CD14-positive monocyte (primary cell): ENCODE results near the gene FBXW11. TPM values are rescaled to one million over a fixed set of nuclear protein-coding genes. Genes with fewer than 3 reads are reported as not detected.

ENCODE experiments used
- DNase-seq, 3 donors: peaks; one replicate each; pipeline ENCODE4 v3.0.0-alpha.2; 2011 to 2022
- H2AFZ ChIP-seq: 2 replicates; pipeline ENCODE4 v1.6.0; 2012; ENCODE audit warnings: mild to moderate bottlenecking, low read depth, low read length, inconsistent platforms; ENCODE audit not compliant: insufficient read depth, poor library complexity, severe bottlenecking
- H3K27ac ChIP-seq, 2 donors: 1 replicate in 1 of 2; 2 replicates in 1 of 2; pipeline ENCODE4 v1.5.1; 2012 to 2013; ENCODE audit warnings: low read length in 2 of 2, control low read depth in 1 of 2, inconsistent platforms in 1 of 2, low read depth in 1 of 2, mild to moderate bottlenecking in 1 of 2
- H3K27me3 ChIP-seq, 2 donors: one replicate each; pipeline versions ENCODE4 v1.6.0 to v1.6.1; 2011 to 2013; ENCODE audit warnings: low read length in 2 of 2; ENCODE audit not compliant: control insufficient read depth in 2 of 2, insufficient read depth in 2 of 2
- H3K36me3 ChIP-seq, 2 donors: replicated peaks in 1 of 2; 1 replicate in 1 of 2; 2 replicates in 1 of 2; pipeline versions ENCODE4 v1.5.1 to v1.6.1; 2012 to 2013; ENCODE audit warnings: low read length in 2 of 2, control low read depth in 1 of 2, inconsistent platforms in 1 of 2, mild to moderate bottlenecking in 1 of 2; ENCODE audit not compliant: insufficient read depth in 2 of 2, control insufficient read depth in 1 of 2
- H3K4me1 ChIP-seq, 2 donors: 1 replicate in 1 of 2; 2 replicates in 1 of 2; pipeline versions ENCODE4 v1.5.1 to v1.6.1; 2012 to 2013; ENCODE audit warnings: low read length in 2 of 2, control low read depth in 1 of 2, inconsistent platforms in 1 of 2, mild to moderate bottlenecking in 1 of 2, moderate library complexity in 1 of 2; ENCODE audit not compliant: insufficient read depth in 2 of 2, control insufficient read depth in 1 of 2
- H3K4me2 ChIP-seq: replicated peaks from 2 replicates; pipeline ENCODE3; 2012; ENCODE audit warnings: low read length, moderate library complexity, mild to moderate bottlenecking; ENCODE audit not compliant: poor library complexity, severe bottlenecking; ENCODE audit errors: extremely low read depth
- H3K4me3 ChIP-seq, 3 experiments: fragments of 200-600 bp in 1 of 3; sonication (generic) in 1 of 3; replicated peaks in 1 of 3; 1 replicate in 2 of 3; 2 replicates in 1 of 3; pipeline ENCODE4 v1.5.1; 2011 to 2013; ENCODE audit warnings: low read length in 3 of 3, mild to moderate bottlenecking in 3 of 3, control low read depth in 2 of 3, low read depth in 2 of 3, inconsistent platforms in 1 of 3, moderate library complexity in 1 of 3
- H3K79me2 ChIP-seq: 2 replicates; pipeline ENCODE4 v1.6.0; 2012; ENCODE audit warnings: mild to moderate bottlenecking, control low read depth, inconsistent platforms, low read length, moderate library complexity; ENCODE audit not compliant: insufficient read depth
- H3K9ac ChIP-seq: 2 replicates; pipeline ENCODE4 v1.6.0; 2017; ENCODE audit warnings: low read length, mild to moderate bottlenecking; ENCODE audit not compliant: insufficient read depth, poor library complexity, severe bottlenecking
- H3K9me3 ChIP-seq, 2 donors: replicated peaks in 1 of 2; 1 replicate in 1 of 2; 2 replicates in 1 of 2; pipeline versions ENCODE4 v1.5.1 to v1.6.1; 2012 to 2013; ENCODE audit warnings: low read length in 2 of 2, control low read depth in 1 of 2; ENCODE audit not compliant: control insufficient read depth in 1 of 2, insufficient read depth in 1 of 2
- H4K20me1 ChIP-seq: 2 replicates; pipeline ENCODE4 v1.6.0; 2012; ENCODE audit warnings: mild to moderate bottlenecking, low read length, control low read depth, moderate library complexity; ENCODE audit not compliant: insufficient read depth
- H3K27ac Mint-ChIP-seq, 7 donors: one replicate each; pipeline ENCODE4 v1.8.0; 2020; ENCODE audit warnings: mild to moderate bottlenecking in 7 of 7, mixed read lengths in 7 of 7, moderate library complexity in 6 of 7, inconsistent platforms in 2 of 7
- H3K27me3 Mint-ChIP-seq, 3 donors: one replicate each; pipeline ENCODE4 v1.8.0; 2021 to 2022; ENCODE audit warnings: low read depth in 3 of 3, mild to moderate bottlenecking in 3 of 3, mixed read lengths in 3 of 3, moderate library complexity in 3 of 3, inconsistent platforms in 1 of 3
- H3K36me3 Mint-ChIP-seq, 2 donors: one replicate each; pipeline ENCODE4 v1.8.0; 2020; ENCODE audit warnings: mixed read lengths in 2 of 2, inconsistent platforms in 1 of 2, mild to moderate bottlenecking in 1 of 2
- H3K4me1 Mint-ChIP-seq: one replicate; pipeline ENCODE4 v1.8.0; 2020; ENCODE audit warnings: mild to moderate bottlenecking, mixed read lengths
- H3K4me3 Mint-ChIP-seq, 2 donors: one replicate each; pipeline ENCODE4 v1.8.0; 2020; ENCODE audit warnings: mild to moderate bottlenecking in 2 of 2, mixed read lengths in 2 of 2, moderate library complexity in 1 of 2
- H3K9me3 Mint-ChIP-seq, 7 donors: one replicate each; pipeline ENCODE4 v1.8.0; 2020 to 2022; ENCODE audit warnings: mixed read lengths in 7 of 7, mild to moderate bottlenecking in 6 of 7, moderate library complexity in 6 of 7, inconsistent platforms in 2 of 7
- CTCF ChIP-seq: fragments of 200-600 bp; IDR thresholded peaks from one replicate; pipeline ENCODE4 v1.8.0; 2022; ENCODE audit warnings: antibody characterized with exemption, mild to moderate bottlenecking
- WGBS: methylation state at CpG from one replicate; pipeline ENCODE4 v1.1.5; 2013; ENCODE audit warnings: missing lambda C conversion rate; ENCODE audit not compliant: insufficient coverage; 5-methylcytosine and 5-hydroxymethylcytosine counted together
- intact Hi-C, 2 donors: fragments of 100-400 bp; cut with micrococcal nuclease; formaldehyde crosslinking; loops; one replicate each; pipeline versions ENCODE4 v1.15.0 to v1.15.1; 2023
- polyA plus RNA-seq, 3 donors: library from polyadenylated mRNA; depleted of rRNA in 1 of 3; unstranded in 2 of 3; stranded (reverse) in 1 of 3; fragments of 300-500 nt in 2 of 3; fragments of >200 nt in 1 of 3; fragmentation: Illumina TruSeq in 2 of 3; gene quantifications; 1 replicate in 2 of 3; 2 replicates in 1 of 3; pipeline ENCODE4 v1.2.3, GENCODE V29; 2012 to 2021

The FBXW11 gene
- polyA plus RNA-seq, 3 donors = 15.0 to 24.5 (median 18.2) TPM

- Histone ChIP-seq H3K9ac (no peak overlapping the region), H3K4me2 (no peak overlapping the region), H3K4me3 (no peak overlapping the region), H3K27me3 (no peaks in the 10 kb centered on the region), H2AFZ (no peak overlapping the region), H3K36me3 (peaks cover 2 to 17% of the 10 kb centered on the region in 2 donors), H3K27ac (no peak overlapping the region), H3K9me3 (no peaks in the 10 kb centered on the region), H4K20me1 (no peaks in the 10 kb centered on the region), H3K4me1 (peaks cover 45 to 51% of the 10 kb centered on the region in 2 donors), H3K79me2 (no peaks in the 10 kb centered on the region)
- TF ChIP-seq CTCF = no peak
- Mint-ChIP-seq H3K27ac (peak overlapping the region in 2 of 7 donors; percentile 30 to 74), H3K4me1 (peaks cover 62% of the 10 kb centered on the region), H3K36me3 (peaks cover 21 to 28% of the 10 kb centered on the region in 2 donors), H3K9me3 (peaks cover 0 to 3% (median 0%) of the 10 kb centered on the region in 7 donors), H3K4me3 (no peak overlapping the region), H3K27me3 (no peaks in the 10 kb centered on the region)
- DNase-seq = no peak
- intact Hi-C loops = no loop called here
- WGBS = 68% methylated on average over 11 of the region's 12 CpGs
Observed at GRCh38 chr5:171857489-171857876, 149.0 kb downstream of the FBXW11 start.

- 29% methylated on average over 12 of the region's 17 CpGs for WGBS
- no peaks in the 10 kb centered on the region for H4K20me1 ChIP-seq
- H3K4me1 Mint-ChIP-seq = peaks cover 66% of the 10 kb centered on the region
- peak overlapping the region; percentile 28 to 88 (median 82) for H3K27ac Mint-ChIP-seq
- H3K79me2 ChIP-seq = no peaks in the 10 kb centered on the region
- H3K27me3 Mint-ChIP-seq = no peaks in the 10 kb centered on the region
- H3K9me3 ChIP-seq = no peaks in the 10 kb centered on the region
- no peak for TF ChIP-seq CTCF
- DNase-seq = peak in 1 of 3 donors; percentile 9
- H2AFZ ChIP-seq = peak overlapping the region; percentile 46
- H3K9me3 Mint-ChIP-seq = peaks cover 0 to 5% (median 3%) of the 10 kb centered on the region in 7 donors
- H3K4me1 ChIP-seq = peaks cover 56 to 65% of the 10 kb centered on the region in 2 donors
- H3K36me3 ChIP-seq = peaks cover 2 to 12% of the 10 kb centered on the region in 2 donors
- peak overlapping the region; percentile 22 to 47 for H3K4me3 Mint-ChIP-seq
- intact Hi-C loops = no loop called here
- H3K36me3 Mint-ChIP-seq = peaks cover 14 to 25% of the 10 kb centered on the region in 2 donors
- H3K9ac ChIP-seq = no peak overlapping the region
- peak overlapping the region; percentile 31 for H3K4me2 ChIP-seq
- H3K27ac ChIP-seq = peak overlapping the region; percentile 39 to 60
- peak overlapping the region in 1 of 3 experiments; percentile 41 for H3K4me3 ChIP-seq
- H3K27me3 ChIP-seq = no peaks in the 10 kb centered on the region
Observed at GRCh38 chr5:171855798-171856763, 150.4 kb downstream of the FBXW11 start.
